IMR-90 (cell line): Measurements from ENCODE around the gene IGF1R. TPM values are rescaled to one million over a fixed set of nuclear protein-coding genes. Genes with fewer than 3 reads are reported as not detected.

Experiments
- ATAC-seq: fragments of 200-7000 bp; cut with Tn5 transposase; 2 replicates; pipeline ENCODE4 v1.9.1; 2020; ENCODE audit warnings: low read depth, mild to moderate bottlenecking, moderate library complexity
- BruUV-seq: library from RNA; stranded (reverse); fragments of 400-500 nt; replicated peaks from 2 replicates; lab custom pipeline; 2021; lab: Mats Ljungman, UMichigan
- CTCF ChIA-PET: fragments of 300-600 bp; formaldehyde crosslinking; extraction: SDS; loops from one replicate; lab custom pipeline; 2021; ENCODE audit warnings: antibody characterized with exemption; lab: Yijun Ruan, JAX
- POLR2A ChIA-PET: fragments of 300-600 bp; sonication (Branson Sonifier 250); formaldehyde crosslinking; loops from one replicate; lab custom pipeline; 2022; ENCODE audit warnings: antibody characterized with exemption; ENCODE audit not compliant: unreplicated experiment; lab: Charles Lee
- DNase-seq: peaks from one replicate; pipeline ENCODE4 v3.0.0; 2013
- H2AFZ ChIP-seq: replicated peaks from 2 replicates; pipeline ENCODE3; 2013; ENCODE audit warnings: low read length, mild to moderate bottlenecking; ENCODE audit not compliant: poor library complexity
- H2AK5ac ChIP-seq: 2 replicates; pipeline ENCODE4 v1.6.1; 2013; ENCODE audit warnings: low read depth, low read length, inconsistent platforms
- H2AK9ac ChIP-seq: replicated peaks from 2 replicates; pipeline ENCODE3; 2013; ENCODE audit warnings: mild to moderate bottlenecking, low read depth, low read length, moderate library complexity; ENCODE audit not compliant: poor library complexity
- H2BK120ac ChIP-seq: 2 replicates; pipeline ENCODE4 v1.6.1; 2013; ENCODE audit warnings: low read depth, low read length, inconsistent platforms
- H2BK15ac ChIP-seq: 3 replicates; pipeline ENCODE4 v1.6.1; 2013; ENCODE audit warnings: low read depth, low read length, inconsistent platforms
- H2BK20ac ChIP-seq: 2 replicates; pipeline ENCODE4 v1.6.1; 2013; ENCODE audit warnings: low read depth, mild to moderate bottlenecking, inconsistent platforms, low read length, moderate library complexity
- H2BK5ac ChIP-seq: 2 replicates; pipeline ENCODE4 v1.6.1; 2013; ENCODE audit warnings: mild to moderate bottlenecking, low read depth, low read length, inconsistent platforms; ENCODE audit not compliant: poor library complexity, severe bottlenecking
- H3K14ac ChIP-seq: replicated peaks from 2 replicates; pipeline ENCODE4 v1.6.1; 2013; ENCODE audit warnings: low read depth, low read length, inconsistent platforms
- H3K18ac ChIP-seq: 2 replicates; pipeline ENCODE4 v1.6.1; 2013; ENCODE audit warnings: low read depth, low read length, control low read depth
- H3K23ac ChIP-seq: 2 replicates; pipeline ENCODE4 v1.6.1; 2013; ENCODE audit warnings: low read depth, low read length, inconsistent platforms
- H3K27ac ChIP-seq: 2 replicates; pipeline ENCODE4 v1.5.1; 2013; ENCODE audit warnings: mild to moderate bottlenecking, control low read depth, low read length; ENCODE audit not compliant: insufficient read depth
- H3K27me3 ChIP-seq: 2 replicates; pipeline ENCODE4 v1.6.1; 2013; ENCODE audit warnings: low read length; ENCODE audit not compliant: control insufficient read depth, insufficient read depth
- H3K36me3 ChIP-seq: 2 replicates; pipeline ENCODE4 v1.6.1; 2013; ENCODE audit warnings: low read length, mixed read lengths; ENCODE audit not compliant: control insufficient read depth, insufficient read depth
- H3K4ac ChIP-seq: 2 replicates; pipeline ENCODE4 v1.6.1; 2013; ENCODE audit warnings: low read depth, low read length, inconsistent platforms
- H3K4me1 ChIP-seq: 2 replicates; pipeline ENCODE4 v1.6.1; 2013; ENCODE audit warnings: low read length, mixed read lengths; ENCODE audit not compliant: control insufficient read depth, insufficient read depth
- H3K4me2 ChIP-seq: 2 replicates; pipeline ENCODE4 v1.6.1; 2013; ENCODE audit warnings: low read depth, mild to moderate bottlenecking, control low read depth, low read length, moderate library complexity
- H3K4me3 ChIP-seq: 2 replicates; pipeline ENCODE4 v1.5.1; 2013; ENCODE audit warnings: low read depth, mild to moderate bottlenecking, control low read depth, low read length, moderate library complexity; ENCODE audit not compliant: insufficient read depth
- H3K56ac ChIP-seq: 2 replicates; pipeline ENCODE4 v1.6.1; 2013; ENCODE audit warnings: low read length, inconsistent platforms; ENCODE audit not compliant: insufficient read depth; ENCODE audit errors: extremely low read depth
- H3K79me1 ChIP-seq, 2 experiments: 2 replicates each; pipeline ENCODE4 v1.6.1; 2013; ENCODE audit warnings: low read length in 2 of 2, inconsistent platforms in 1 of 2, low read depth in 1 of 2
- H3K9ac ChIP-seq: 2 replicates; pipeline ENCODE4 v1.6.1; 2013; ENCODE audit warnings: low read depth, low read length, control low read depth
- H3K9me1 ChIP-seq: 2 replicates; pipeline ENCODE4 v1.6.1; 2013; ENCODE audit warnings: low read length, inconsistent platforms; ENCODE audit not compliant: insufficient read depth
- H3K9me3 ChIP-seq: 2 replicates; pipeline ENCODE4 v1.6.1; 2013; ENCODE audit warnings: low read length; ENCODE audit not compliant: control insufficient read depth, insufficient read depth
- H4K20me1 ChIP-seq: 2 replicates; pipeline ENCODE4 v1.6.1; 2013; ENCODE audit warnings: low read length, inconsistent platforms; ENCODE audit not compliant: insufficient read depth
- H4K5ac ChIP-seq: 2 replicates; pipeline ENCODE4 v1.6.1; 2013; ENCODE audit warnings: mild to moderate bottlenecking, low read depth, low read length, control low read depth
- H4K8ac ChIP-seq, 2 experiments: 2 replicates each; pipeline ENCODE4 v1.6.1; 2013; ENCODE audit warnings: low read depth in 2 of 2, low read length in 2 of 2, control low read depth in 1 of 2, inconsistent platforms in 1 of 2
- H4K91ac ChIP-seq: 2 replicates; pipeline ENCODE4 v1.6.1; 2013; ENCODE audit warnings: low read depth, low read length, inconsistent platforms; ENCODE audit not compliant: insufficient read depth
- BHLHE40 ChIP-seq: fragments of 150-350 bp; IDR thresholded peaks from 2 replicates; pipeline ENCODE4 v1.6.1; 2016; ENCODE audit warnings: mild to moderate bottlenecking, low read depth, low read length
- CEBPB ChIP-seq: IDR thresholded peaks from 2 replicates; pipeline ENCODE4 v1.6.1; 2012; ENCODE audit warnings: low read depth, low read length, improper control_type of control experiment
- FOS ChIP-seq: fragments of 150-350 bp; IDR thresholded peaks from 2 replicates; pipeline ENCODE4 v1.6.1; 2016; ENCODE audit warnings: low read depth, low read length
- MAFK ChIP-seq: IDR thresholded peaks from 2 replicates; pipeline ENCODE4 v1.6.1; 2012; ENCODE audit warnings: low read depth, low read length, improper control_type of control experiment
- MAZ ChIP-seq: IDR thresholded peaks from 2 replicates; pipeline ENCODE4 v1.6.1; 2012; ENCODE audit warnings: low read depth, mild to moderate bottlenecking, low read length, improper control_type of control experiment, moderate library complexity, borderline replicate concordance
- MXI1 ChIP-seq: IDR thresholded peaks from 2 replicates; pipeline ENCODE4 v1.6.1; 2012; ENCODE audit warnings: low read depth, mild to moderate bottlenecking, low read length, moderate library complexity, borderline replicate concordance
- NFE2L2 ChIP-seq: fragments of 150-350 bp; IDR thresholded peaks from 2 replicates; pipeline ENCODE4 v1.6.1; 2016; ENCODE audit warnings: low read depth, mild to moderate bottlenecking, low read length
- POLR2A ChIP-seq: IDR thresholded peaks from 2 replicates; pipeline ENCODE4 v1.6.1; 2012; ENCODE audit warnings: mild to moderate bottlenecking, low read depth, low read length
- RAD21 ChIP-seq: IDR thresholded peaks from 2 replicates; pipeline ENCODE4 v1.6.1; 2012; ENCODE audit warnings: low read length, improper control_type of control experiment
- RCOR1 ChIP-seq: IDR thresholded peaks from 2 replicates; pipeline ENCODE4 v1.6.1; 2012; ENCODE audit warnings: mild to moderate bottlenecking, low read length, improper control_type of control experiment; ENCODE audit not compliant: insufficient replicate concordance
- RFX5 ChIP-seq: IDR thresholded peaks from 2 replicates; pipeline ENCODE4 v1.8.0; 2012; ENCODE audit warnings: low read depth, mild to moderate bottlenecking, low read length, moderate library complexity
- WGBS, 2 experiments: methylation state at CpG; one replicate each; pipeline versions ENCODE4 v1.1.5 to v1.1.7; 2013; ENCODE audit warnings: missing lambda C conversion rate in 2 of 2; ENCODE audit not compliant: insufficient read length in 1 of 2; ENCODE audit errors: extremely low coverage in 2 of 2; 5-methylcytosine and 5-hydroxymethylcytosine counted together
- dilution Hi-C: fragments of 300-500 bp; cut with HindIII; formaldehyde crosslinking; loops from one replicate; pipeline ENCODE4 v1.14.3; 2018; ENCODE audit warnings: low sequenced_read_pairs; ENCODE audit not compliant: unreplicated experiment
- in situ Hi-C: fragments of 300-500 bp; cut with MboI; formaldehyde crosslinking; loops from 3 replicates; pipeline ENCODE4 v1.14.3; 2019; ENCODE audit warnings: low sequenced_read_pairs, inconsistent platforms, mixed read lengths
- intact Hi-C: fragments of 100-400 bp; cut with micrococcal nuclease; formaldehyde crosslinking; loops from 2 replicates; pipeline ENCODE4 v1.10.0; 2022
- polyA plus RNA-seq, 3 experiments: library from polyadenylated mRNA; depleted of rRNA; stranded (reverse); fragments of >200 nt; gene quantifications; 2 replicates each; pipeline ENCODE4 v1.2.3, GENCODE V29; 2012; ENCODE audit warnings: low replicate concordance in 1 of 3
- total RNA-seq: library from RNA; depleted of rRNA; stranded (reverse); fragments of >200 nt; gene quantifications from 2 replicates; pipeline ENCODE4 v1.2.3, GENCODE V29; 2012
- TF ChIP-seq, protein P1 (sequence below): fragments of 150-350 bp; IDR thresholded peaks from 2 replicates; pipeline ENCODE4 v1.6.1; 2016; ENCODE audit warnings: low read depth, mild to moderate bottlenecking, low read length, moderate library complexity, borderline replicate concordance
- TF ChIP-seq, protein P2 (sequence below): fragments of 150-350 bp; IDR thresholded peaks from 2 replicates; pipeline ENCODE4 v1.6.1; 2017; ENCODE audit warnings: mild to moderate bottlenecking, antibody characterized with exemption, low read length, low read depth
- TF ChIP-seq, protein P3 (sequence below): conservative IDR thresholded peaks from 2 replicates; pipeline ENCODE4 v1.5.1; 2012; ENCODE audit warnings: mild to moderate bottlenecking, low read depth, low read length, improper control_type of control experiment

IGF1R gene
- total and polyA plus RNA-seq, 2 of the 4 experiments (the other 2 are of a cell fraction): 24.0 to 24.9 TPM

DNA sequence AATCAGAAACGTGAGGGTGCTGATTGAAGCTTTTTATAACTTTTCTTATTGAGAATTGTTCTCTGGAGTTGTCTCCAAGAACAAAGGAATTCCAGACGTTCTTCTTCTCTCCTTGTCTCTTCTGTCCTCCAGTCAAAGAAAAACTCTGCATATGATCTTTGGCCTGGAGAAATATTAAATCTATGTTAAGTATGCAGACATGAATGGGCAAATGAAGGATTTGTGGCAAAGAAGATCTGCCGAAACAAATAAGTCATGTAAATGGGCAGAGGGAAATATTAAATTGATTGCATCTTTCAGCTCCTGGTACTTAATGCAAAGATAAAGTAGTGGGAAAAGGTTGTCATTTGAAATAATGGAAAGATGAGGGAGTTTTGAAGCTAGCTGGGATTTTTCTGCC is 74.9 kb downstream of the IGF1R start:
- H2AFZ ChIP-seq: no peak overlapping the region
- H3K14ac ChIP-seq: no peak overlapping the region
- peaks cover 47% of the 10 kb centered on the region for H3K4me1 ChIP-seq
- dilution Hi-C loops: no loop called here
- no peak overlapping the region for H2BK20ac ChIP-seq
- no peak overlapping the region for H3K23ac ChIP-seq
- no peaks in the 10 kb centered on the region for H3K27me3 ChIP-seq
- no peak overlapping the region for H3K56ac ChIP-seq
- H4K91ac ChIP-seq: no peak overlapping the region
- H3K9me1 ChIP-seq: peaks cover 51% of the 10 kb centered on the region
- H4K20me1 ChIP-seq: peaks cover 77% of the 10 kb centered on the region
- H4K8ac ChIP-seq: no peak overlapping the region
- no peak overlapping the region for H2BK120ac ChIP-seq
- DNase-seq (no peak), ATAC-seq (no peak)
- ChIA-PET CTCF (interaction anchor here (1.0 kb wide), 1 partner anchor 57 kb away, joined by 3 read pairs; no protein-coding TSS in a partner anchor), POLR2A (no interaction called here)
- H3K79me1 ChIP-seq: peaks cover 29 to 83% of the 10 kb centered on the region in 2 experiments
- no peaks in the 10 kb centered on the region for H3K36me3 ChIP-seq
- no peak overlapping the region for H3K4me2 ChIP-seq
- H4K5ac ChIP-seq: no peak overlapping the region
- H2BK15ac ChIP-seq: no peak overlapping the region
- 100% methylated on average over 1 of the region's 3 CpGs; no CpG with 5 or more reads in 1 of the 2 experiments for WGBS, 2 experiments
- no peak overlapping the region for H3K18ac ChIP-seq
- H3K9ac ChIP-seq: no peak overlapping the region
- H2AK5ac ChIP-seq: no peak overlapping the region
- no peak overlapping the region for H2BK5ac ChIP-seq
- in situ Hi-C loops: no loop called here
- H3K4ac ChIP-seq: no peak overlapping the region
- intact Hi-C loops: no loop called here
- TF ChIP-seq FOS (no peak), MXI1 (no peak), MAZ (no peak), CEBPB (no peak), BHLHE40 (no peak), RCOR1 (no peak), POLR2A (no peak), RFX5 (no peak), NFE2L2 (no peak), RAD21 (no peak), MAFK (no peak)
- TF ChIP-seq, protein P1, sequence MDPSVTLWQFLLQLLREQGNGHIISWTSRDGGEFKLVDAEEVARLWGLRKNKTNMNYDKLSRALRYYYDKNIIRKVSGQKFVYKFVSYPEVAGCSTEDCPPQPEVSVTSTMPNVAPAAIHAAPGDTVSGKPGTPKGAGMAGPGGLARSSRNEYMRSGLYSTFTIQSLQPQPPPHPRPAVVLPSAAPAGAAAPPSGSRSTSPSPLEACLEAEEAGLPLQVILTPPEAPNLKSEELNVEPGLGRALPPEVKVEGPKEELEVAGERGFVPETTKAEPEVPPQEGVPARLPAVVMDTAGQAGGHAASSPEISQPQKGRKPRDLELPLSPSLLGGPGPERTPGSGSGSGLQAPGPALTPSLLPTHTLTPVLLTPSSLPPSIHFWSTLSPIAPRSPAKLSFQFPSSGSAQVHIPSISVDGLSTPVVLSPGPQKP: no peak
- TF ChIP-seq, protein P2, sequence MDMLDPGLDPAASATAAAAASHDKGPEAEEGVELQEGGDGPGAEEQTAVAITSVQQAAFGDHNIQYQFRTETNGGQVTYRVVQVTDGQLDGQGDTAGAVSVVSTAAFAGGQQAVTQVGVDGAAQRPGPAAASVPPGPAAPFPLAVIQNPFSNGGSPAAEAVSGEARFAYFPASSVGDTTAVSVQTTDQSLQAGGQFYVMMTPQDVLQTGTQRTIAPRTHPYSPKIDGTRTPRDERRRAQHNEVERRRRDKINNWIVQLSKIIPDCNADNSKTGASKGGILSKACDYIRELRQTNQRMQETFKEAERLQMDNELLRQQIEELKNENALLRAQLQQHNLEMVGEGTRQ: no peak
- TF ChIP-seq, protein P3, sequence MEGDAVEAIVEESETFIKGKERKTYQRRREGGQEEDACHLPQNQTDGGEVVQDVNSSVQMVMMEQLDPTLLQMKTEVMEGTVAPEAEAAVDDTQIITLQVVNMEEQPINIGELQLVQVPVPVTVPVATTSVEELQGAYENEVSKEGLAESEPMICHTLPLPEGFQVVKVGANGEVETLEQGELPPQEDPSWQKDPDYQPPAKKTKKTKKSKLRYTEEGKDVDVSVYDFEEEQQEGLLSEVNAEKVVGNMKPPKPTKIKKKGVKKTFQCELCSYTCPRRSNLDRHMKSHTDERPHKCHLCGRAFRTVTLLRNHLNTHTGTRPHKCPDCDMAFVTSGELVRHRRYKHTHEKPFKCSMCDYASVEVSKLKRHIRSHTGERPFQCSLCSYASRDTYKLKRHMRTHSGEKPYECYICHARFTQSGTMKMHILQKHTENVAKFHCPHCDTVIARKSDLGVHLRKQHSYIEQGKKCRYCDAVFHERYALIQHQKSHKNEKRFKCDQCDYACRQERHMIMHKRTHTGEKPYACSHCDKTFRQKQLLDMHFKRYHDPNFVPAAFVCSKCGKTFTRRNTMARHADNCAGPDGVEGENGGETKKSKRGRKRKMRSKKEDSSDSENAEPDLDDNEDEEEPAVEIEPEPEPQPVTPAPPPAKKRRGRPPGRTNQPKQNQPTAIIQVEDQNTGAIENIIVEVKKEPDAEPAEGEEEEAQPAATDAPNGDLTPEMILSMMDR: no peak
- H3K4me3 ChIP-seq: no peak overlapping the region
- H3K9me3 ChIP-seq: no peaks in the 10 kb centered on the region
- BruUV-seq: no TSS peak
- no peak overlapping the region for H3K27ac ChIP-seq
- no peak overlapping the region for H2AK9ac ChIP-seq
